Body of pancreas (tissue), 4 donors: ENCODE results near the gene TMEM151B.

ENCODE experiments used
- CTCF ChIP-seq, 7 experiments: fragments of 450-650 bp in 4 of 7; fragments of 200-600 bp in 3 of 7; sonication (generic) in 3 of 7; IDR thresholded peaks; one replicate each; pipeline ENCODE4 v1.5.1; 2016 to 2019; ENCODE audit warnings: antibody characterized with exemption in 7 of 7
- POLR2A ChIP-seq, 3 donors: fragments of 450-650 bp; IDR thresholded peaks; one replicate each; pipeline ENCODE4 v1.6.1; 2016; ENCODE audit warnings: antibody characterized with exemption in 3 of 3, mild to moderate bottlenecking in 2 of 3

GRCh38 chr6:44297063-44298038, 27.1 kb downstream of the TMEM151B start:
- TF ChIP-seq CTCF (IDR thresholded peaks at IDR 0.05) (no peak), POLR2A (IDR thresholded peaks at IDR 0.05) (peak in 1 of 3 donors; percentile 7)
